Choroid plexus epithelial cell (primary cell): ENCODE data around the gene CYSTM1.

Source experiments
- DNase-seq: peaks from one replicate; pipeline ENCODE4 v3.0.0-alpha.2; 2010; ENCODE audit warnings: low read depth
- H3K4me3 ChIP-seq: 2 replicates; pipeline ENCODE4 v1.5.1; 2011; ENCODE audit warnings: low read depth, mild to moderate bottlenecking, control low read depth, low read length, moderate library complexity
- CTCF ChIP-seq: conservative IDR thresholded peaks from 2 replicates; pipeline ENCODE4 v1.5.1; 2011; ENCODE audit warnings: low read depth, mild to moderate bottlenecking, control low read depth, inconsistent platforms, low read length, moderate library complexity

Gene CYSTM1

GRCh38 chr5:140252470-140253126, 77.6 kb downstream of the CYSTM1 start:
- no peak overlapping the region for H3K4me3 ChIP-seq
- no peak for DNase-seq
- no peak for TF ChIP-seq CTCF

GRCh38 chr5:140253985-140254384, 79.0 kb downstream of the CYSTM1 start:
- H3K4me3 ChIP-seq: no peak overlapping the region
- no peak for DNase-seq
- TF ChIP-seq CTCF: no peak

- H3K4me3 ChIP-seq: no peak overlapping the region
- no peak for DNase-seq
- no peak for TF ChIP-seq CTCF
These were observed 80.6 kb downstream of the CYSTM1 start for GRCh38 chr5:140255460-140256157.

GRCh38 chr5:140256726-140257125, 81.7 kb downstream of the CYSTM1 start:
- no peak for TF ChIP-seq CTCF
- DNase-seq: no peak

GRCh38 chr5:140258016-140258415, 83.0 kb downstream of the CYSTM1 start:
- no peak overlapping the region for H3K4me3 ChIP-seq
- no peak for TF ChIP-seq CTCF
- no peak for DNase-seq

More at GRCh38 chr5:140256726-140257125, 81.7 kb downstream of the CYSTM1 start:
- H3K4me3 ChIP-seq: no peak overlapping the region

GRCh38 chr5:140258873-140259272, 83.9 kb downstream of the CYSTM1 start:
- TF ChIP-seq CTCF: no peak

GRCh38 chr5:140259500-140259899, 84.5 kb downstream of the CYSTM1 start:
- TF ChIP-seq CTCF: no peak

More at GRCh38 chr5:140258873-140259272, 83.9 kb downstream of the CYSTM1 start:
- H3K4me3 ChIP-seq: no peak overlapping the region
- DNase-seq: no peak

More at GRCh38 chr5:140259500-140259899, 84.5 kb downstream of the CYSTM1 start:
- no peak for DNase-seq
- no peak overlapping the region for H3K4me3 ChIP-seq
